Esophagus mucosa (tissue), 1 donor: Measurements from ENCODE around the gene SNRPB2. TPM values are rescaled to one million over a fixed set of nuclear protein-coding genes. Genes with fewer than 3 reads are reported as not detected.

ENCODE experiments used
- ATAC-seq: fragments of 200-7000 bp; cut with Tn5 transposase; one replicate; pipeline ENCODE4 v1.9.1; 2020
- total RNA-seq: library from RNA; stranded (reverse); gene quantifications from one replicate; pipeline ENCODE4 v1.2.4, GENCODE V29; 2023
- donor health status: DM: yes; HTN: yes; CAD: no.

Gene SNRPB2
- total RNA-seq, 1 donor from 2014 or later: 27.3 TPM

GRCh38 chr20:16740365-16741072 is 10.7 kb downstream of the SNRPB2 start:
- no peak for ATAC-seq

DNA sequence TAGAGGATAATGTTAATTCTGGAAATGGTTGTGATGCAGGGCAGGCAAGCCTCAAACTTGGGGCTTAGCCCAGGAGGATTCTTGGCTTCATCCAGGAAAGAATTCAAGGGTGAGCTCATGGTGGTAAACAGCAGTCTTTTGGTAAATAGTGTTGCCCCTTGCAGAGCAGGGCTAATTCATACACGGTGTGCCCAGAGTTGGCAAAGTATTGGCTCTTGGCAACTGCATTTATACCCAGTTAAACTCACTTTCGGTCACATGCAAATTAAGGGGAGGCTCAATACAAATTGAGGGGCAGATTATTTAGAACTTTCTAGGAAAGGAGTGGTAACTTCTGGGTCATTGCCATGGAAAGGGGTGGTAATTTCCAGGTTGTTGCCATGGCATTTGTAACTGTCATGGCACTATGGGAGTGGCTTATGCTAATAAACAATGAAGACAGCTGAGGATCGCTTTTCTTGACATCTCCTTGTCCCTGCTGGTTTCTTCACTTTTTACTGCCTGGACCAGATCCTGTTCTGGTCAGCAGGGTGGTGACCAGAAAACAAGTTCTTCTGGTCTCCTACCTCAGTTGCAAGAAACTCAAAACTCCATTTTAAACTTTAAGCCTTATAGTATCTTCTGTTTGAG is 14.5 kb downstream of the SNRPB2 start:
- no peak for ATAC-seq

GRCh38 chr20:16745204-16745603 is 15.4 kb downstream of the SNRPB2 start:
- no peak for ATAC-seq

DNA sequence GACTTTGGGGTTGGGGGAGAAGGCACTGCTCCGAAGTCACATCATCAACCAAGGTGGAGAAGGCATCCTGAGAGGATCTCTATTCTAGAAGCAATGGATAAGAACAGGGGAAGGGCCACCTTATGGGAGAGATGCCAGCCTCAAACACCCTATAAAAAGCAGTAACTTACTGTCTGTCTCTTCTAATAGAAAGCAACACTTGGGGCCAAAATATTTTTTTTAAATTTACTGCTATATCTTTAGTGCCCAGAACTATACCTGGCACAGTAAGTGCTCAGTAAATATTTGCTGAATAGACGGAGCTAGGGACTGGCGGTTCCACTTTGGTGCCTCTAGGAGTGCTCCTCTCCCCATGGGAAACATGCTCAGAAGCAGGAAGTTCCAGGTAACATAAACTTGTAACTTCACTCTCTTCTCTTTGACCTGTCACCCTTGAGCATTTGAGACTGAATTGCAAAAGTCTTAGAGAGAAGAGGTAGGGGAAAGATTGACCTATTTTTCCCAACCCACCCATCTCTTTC is 17.5 kb downstream of the SNRPB2 start:
- ATAC-seq: peak; percentile 43

DNA sequence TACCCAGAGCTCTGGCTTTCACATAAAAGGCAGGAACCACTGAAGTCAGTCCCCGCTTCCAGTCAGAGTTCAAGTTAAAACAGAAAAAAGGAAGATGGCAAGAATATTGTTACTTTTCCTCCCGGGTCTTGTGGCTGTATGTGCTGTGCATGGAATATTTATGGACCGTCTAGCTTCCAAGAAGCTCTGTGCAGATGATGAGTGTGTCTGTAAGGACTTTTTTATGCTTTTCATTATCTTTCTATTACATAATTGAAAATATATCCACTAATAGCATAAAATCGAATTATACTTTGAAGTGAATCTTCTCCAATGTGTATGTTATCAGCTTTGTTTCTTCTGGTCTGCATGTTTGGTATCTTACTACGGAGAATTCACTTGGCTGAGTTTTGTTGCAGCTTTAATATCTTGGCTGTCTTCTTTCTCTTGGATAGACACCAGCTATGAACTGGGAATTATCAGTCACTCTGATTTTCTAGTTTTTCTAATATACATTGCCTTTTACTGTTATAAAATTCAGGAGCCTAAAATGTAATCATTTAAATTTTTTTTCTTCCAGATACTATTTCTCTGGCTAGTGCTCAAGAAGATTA is 18.6 kb downstream of the SNRPB2 start, which contains the start of gene OTOR:
TSS of gene OTOR (plus strand) at position 51 of the 593 bp plus-strand sequence. CDS start at position 95, 44 bp downstream.
- no peak for ATAC-seq

DNA sequence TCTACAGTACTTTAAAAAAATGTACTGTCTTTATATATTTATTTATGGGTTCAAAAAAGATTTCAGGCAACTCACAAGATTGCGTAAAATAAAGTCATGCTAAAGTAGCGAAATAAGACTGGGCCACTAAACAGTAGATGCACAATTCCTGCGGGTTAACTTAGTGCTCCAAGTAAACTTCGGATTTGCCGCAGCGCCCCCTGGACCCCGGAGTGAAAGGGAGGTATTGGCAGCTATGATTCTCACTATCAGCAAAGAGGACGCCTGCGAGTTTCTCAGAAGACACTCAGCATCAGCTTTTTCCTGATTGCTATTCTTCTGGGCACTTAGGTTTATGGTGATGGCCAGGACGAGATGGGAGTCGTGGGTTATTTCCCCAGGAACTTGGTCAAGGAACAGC is 19.7 kb downstream of the SNRPB2 start:
- ATAC-seq: no peak

DNA sequence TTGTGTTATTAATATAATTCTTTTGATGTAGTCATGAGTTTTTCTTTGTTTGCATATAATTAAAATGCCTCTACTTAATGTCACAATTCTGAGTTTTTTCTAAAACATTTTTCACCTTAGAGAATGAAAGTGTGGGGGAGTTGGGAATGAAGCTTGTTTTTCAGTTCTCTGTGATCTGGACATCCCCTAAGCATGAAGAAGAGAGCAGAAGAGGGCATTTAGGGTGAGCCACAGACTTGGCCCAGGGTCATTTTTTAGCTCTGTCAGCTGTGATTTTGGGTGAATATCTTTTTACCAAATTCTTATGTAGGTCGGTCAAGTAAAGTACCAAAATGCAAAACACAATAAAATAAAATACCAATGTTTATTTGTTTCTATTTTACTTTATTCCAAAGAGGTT is 22.3 kb downstream of the SNRPB2 start:
- ATAC-seq: no peak

GRCh38 chr20:16752901-16753300 is 23.1 kb downstream of the SNRPB2 start:
- ATAC-seq: no peak

- ATAC-seq: no peak
Measured at GRCh38 chr20:16758454-16759180, 28.8 kb downstream of the SNRPB2 start.

- no peak for ATAC-seq
Measured at GRCh38 chr20:16759181-16759563, 29.3 kb downstream of the SNRPB2 start.

DNA sequence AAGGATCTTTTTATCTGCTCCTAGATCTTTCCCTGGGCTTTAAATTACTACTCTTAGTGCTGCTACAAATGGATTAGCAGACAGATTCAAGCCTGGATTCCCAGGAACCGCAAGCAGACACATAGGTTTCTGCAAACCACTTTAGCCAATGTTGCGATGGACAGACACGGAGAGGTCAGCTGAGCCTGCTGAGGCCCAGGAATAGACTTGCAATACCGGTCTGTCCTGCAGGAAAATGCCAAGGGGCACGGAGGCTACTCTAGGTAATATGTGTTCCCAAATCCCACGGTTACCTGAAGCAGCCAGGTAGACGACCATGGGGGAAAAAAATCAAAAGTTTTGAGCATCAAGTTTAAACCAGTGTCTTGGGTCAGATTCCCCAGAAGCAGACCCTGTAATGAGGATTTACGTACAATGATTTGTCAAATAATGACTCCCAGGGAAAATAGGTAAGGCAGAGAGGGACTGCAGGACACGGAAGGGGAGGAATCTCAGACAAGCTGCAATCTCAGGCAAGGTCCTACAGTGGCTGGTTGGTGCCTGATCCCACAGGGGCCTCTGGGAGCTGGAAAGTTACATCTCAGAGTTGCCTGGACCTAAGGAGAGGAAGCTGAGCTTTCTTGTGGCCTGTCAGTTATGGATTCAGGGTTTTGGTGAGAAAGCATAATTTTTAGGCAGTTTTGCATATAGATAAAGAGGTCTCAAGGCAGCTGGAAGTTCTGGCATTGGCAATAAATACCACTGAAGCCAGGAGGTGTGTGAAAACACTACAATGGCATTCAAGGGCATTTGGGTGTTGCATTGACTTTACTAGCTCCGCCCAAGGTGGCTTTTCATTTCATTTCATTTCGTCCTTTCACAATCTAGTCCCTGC is 30.8 kb downstream of the SNRPB2 start:
- ATAC-seq: no peak

DNA sequence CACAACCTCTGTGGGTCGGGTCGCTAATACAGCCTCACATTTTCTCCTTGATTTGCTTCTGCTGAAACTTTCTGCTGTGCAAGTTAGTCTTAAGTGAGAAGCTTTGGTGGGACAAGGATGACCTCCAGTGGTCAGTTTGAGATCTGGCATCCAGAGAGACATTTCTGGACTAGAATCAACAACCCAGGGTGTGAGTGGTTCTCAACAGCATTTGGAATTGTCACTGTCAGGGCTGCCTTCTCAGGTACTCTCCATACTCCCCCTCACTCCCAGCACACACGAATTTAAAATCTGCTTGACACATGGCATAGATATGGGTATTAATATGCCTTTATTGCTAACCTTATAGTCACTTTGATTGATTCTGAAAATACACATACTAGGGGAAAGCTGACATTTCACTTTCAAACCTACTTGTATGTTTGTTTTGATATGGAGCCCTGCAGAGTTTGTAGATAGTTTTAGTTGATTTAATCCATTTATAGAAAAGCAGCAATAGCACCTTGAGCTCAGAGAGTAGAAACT is 31.5 kb downstream of the SNRPB2 start:
- peak; percentile 68 for ATAC-seq

- ATAC-seq: no peak
Measured at GRCh38 chr20:16764560-16764959, 34.7 kb downstream of the SNRPB2 start.

- no peak for ATAC-seq
Measured at GRCh38 chr20:16771213-16771612, 41.4 kb downstream of the SNRPB2 start.

DNA sequence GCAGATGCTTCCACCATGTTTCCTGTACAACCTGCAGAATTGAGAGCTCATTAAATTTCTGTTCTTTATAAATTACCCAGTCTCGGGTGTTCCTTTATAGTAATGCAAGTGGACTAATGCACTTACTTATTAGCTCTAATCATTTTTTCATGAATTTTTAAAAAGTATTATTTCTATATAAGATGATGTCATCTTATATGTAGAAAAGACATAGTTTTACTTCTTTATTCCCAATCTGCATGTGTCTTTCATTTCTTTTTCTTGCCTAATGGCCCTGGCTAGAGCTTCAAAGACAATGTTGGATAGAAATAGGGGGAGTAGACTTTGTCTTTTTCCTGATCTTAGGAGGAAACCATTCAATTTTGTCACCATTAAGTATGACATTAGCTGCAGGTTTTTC is 46.1 kb downstream of the SNRPB2 start:
- no peak for ATAC-seq

- no peak for ATAC-seq
Measured at GRCh38 chr20:16777126-16777525, 47.3 kb downstream of the SNRPB2 start.

DNA sequence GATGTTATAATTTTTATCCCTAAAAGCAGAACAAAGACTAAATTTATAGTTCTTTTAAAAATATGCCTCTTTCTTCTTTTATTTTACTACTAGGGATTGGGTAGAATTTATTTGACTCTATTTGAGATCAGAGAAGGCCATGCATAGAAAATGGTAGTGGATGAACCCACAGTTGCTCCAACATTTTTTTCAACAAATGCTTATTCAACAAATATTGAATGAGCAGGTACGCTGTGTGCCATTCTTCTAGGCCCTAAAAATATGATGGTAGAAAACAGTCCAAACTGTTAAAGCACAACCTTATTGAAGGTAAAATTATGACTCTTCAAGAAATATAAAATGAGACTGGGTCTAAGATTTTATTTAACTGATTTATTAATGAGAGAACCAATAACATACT is 48.3 kb downstream of the SNRPB2 start:
- ATAC-seq: no peak

GRCh38 chr20:16781496-16781895 is 51.7 kb downstream of the SNRPB2 start:
- ATAC-seq: no peak

- no peak for ATAC-seq
Measured at GRCh38 chr20:16785226-16785625, 55.4 kb downstream of the SNRPB2 start.
